ENCODE data around the gene GLIS1.

GRCh38 chr1:53601867-53602775 lies 136.8 kb downstream of the GLIS1 start:
- TF ChIP-seq CTCF (IDR thresholded peaks at IDR 0.05 in 4 of 5, conservative IDR thresholded peaks at IDR 0.05 in 1 of 5), result no peak
- TF ChIP-seq POLR2A (IDR thresholded peaks at IDR 0.05), result no peak
